ENCODE data around the gene CBY3. TPM values are rescaled to one million over a fixed set of nuclear protein-coding genes. Genes with fewer than 3 reads are reported as not detected.

Gene CBY3
- total and polyA plus RNA-seq, 2 of the 13 experiments (the other 11 are each of a cell fraction or from before 2014, with no cell fraction given): not detected

GRCh38 chr5:179680014-179680779 lies 637 bp downstream of the CBY3 start (continued):
- TF ChIP-seq REXO4 (CRISPR knock-in tag; IDR thresholded peaks at IDR 0.05; ENCODE audit: borderline replicate concordance): no peak
- TF ChIP-seq ZNF431 (CRISPR knock-in tag; IDR thresholded peaks at IDR 0.05; ENCODE audit: borderline replicate concordance, low read depth): no peak
- TF ChIP-seq, protein P1, sequence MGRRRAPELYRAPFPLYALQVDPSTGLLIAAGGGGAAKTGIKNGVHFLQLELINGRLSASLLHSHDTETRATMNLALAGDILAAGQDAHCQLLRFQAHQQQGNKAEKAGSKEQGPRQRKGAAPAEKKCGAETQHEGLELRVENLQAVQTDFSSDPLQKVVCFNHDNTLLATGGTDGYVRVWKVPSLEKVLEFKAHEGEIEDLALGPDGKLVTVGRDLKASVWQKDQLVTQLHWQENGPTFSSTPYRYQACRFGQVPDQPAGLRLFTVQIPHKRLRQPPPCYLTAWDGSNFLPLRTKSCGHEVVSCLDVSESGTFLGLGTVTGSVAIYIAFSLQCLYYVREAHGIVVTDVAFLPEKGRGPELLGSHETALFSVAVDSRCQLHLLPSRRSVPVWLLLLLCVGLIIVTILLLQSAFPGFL (CRISPR knock-in tag; IDR thresholded peaks at IDR 0.05): no peak
- TF ChIP-seq FOXA1 (IDR thresholded peaks at IDR 0.05): no peak
- TF ChIP-seq FOXA1 (CRISPR knock-in tag; IDR thresholded peaks at IDR 0.05): peak; percentile 59
- 0 out of 2 replicates have a peak, but pooled peaks have one; percentile 64 for TF ChIP-seq ZFP36L1 (CRISPR knock-in tag; IDR thresholded peaks at IDR 0.05)
- TF ChIP-seq FUBP1 (CRISPR knock-in tag; IDR thresholded peaks at IDR 0.05; ENCODE audit: borderline replicate concordance): no peak
- no peak for TF ChIP-seq NFE2L1 (CRISPR knock-in tag; IDR thresholded peaks at IDR 0.05; ENCODE audit: borderline replicate concordance)
- TF ChIP-seq XRCC5 (optimal IDR thresholded peaks at IDR 0.05; ENCODE audit: low read length): peak; percentile 60
- TF ChIP-seq SIN3B (IDR thresholded peaks at IDR 0.05; ENCODE audit: low read length): no peak
- peak; percentile 94 for TF ChIP-seq MED1 (CRISPR knock-in tag; IDR thresholded peaks at IDR 0.05)
- no peak for TF ChIP-seq ZNF484 (CRISPR knock-in tag; IDR thresholded peaks at IDR 0.05; ENCODE audit: borderline replicate concordance, low read depth)
- TF ChIP-seq, protein P2, sequence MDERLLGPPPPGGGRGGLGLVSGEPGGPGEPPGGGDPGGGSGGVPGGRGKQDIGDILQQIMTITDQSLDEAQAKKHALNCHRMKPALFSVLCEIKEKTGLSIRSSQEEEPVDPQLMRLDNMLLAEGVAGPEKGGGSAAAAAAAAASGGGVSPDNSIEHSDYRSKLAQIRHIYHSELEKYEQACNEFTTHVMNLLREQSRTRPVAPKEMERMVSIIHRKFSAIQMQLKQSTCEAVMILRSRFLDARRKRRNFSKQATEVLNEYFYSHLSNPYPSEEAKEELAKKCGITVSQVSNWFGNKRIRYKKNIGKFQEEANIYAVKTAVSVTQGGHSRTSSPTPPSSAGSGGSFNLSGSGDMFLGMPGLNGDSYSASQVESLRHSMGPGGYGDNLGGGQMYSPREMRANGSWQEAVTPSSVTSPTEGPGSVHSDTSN (CRISPR knock-in tag; IDR thresholded peaks at IDR 0.05): no peak
- no peak for TF ChIP-seq ZNF839 (CRISPR knock-in tag; IDR thresholded peaks at IDR 0.05; ENCODE audit: borderline replicate concordance)
- TF ChIP-seq, protein P3, sequence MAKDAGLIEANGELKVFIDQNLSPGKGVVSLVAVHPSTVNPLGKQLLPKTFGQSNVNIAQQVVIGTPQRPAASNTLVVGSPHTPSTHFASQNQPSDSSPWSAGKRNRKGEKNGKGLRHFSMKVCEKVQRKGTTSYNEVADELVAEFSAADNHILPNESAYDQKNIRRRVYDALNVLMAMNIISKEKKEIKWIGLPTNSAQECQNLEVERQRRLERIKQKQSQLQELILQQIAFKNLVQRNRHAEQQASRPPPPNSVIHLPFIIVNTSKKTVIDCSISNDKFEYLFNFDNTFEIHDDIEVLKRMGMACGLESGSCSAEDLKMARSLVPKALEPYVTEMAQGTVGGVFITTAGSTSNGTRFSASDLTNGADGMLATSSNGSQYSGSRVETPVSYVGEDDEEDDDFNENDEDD (CRISPR knock-in tag; IDR thresholded peaks at IDR 0.05; ENCODE audit: borderline replicate concordance): no peak; the same call in 1 of the 2 replicates
- TF ChIP-seq KLF11 (CRISPR knock-in tag; IDR thresholded peaks at IDR 0.05): no peak
- no peak for TF ChIP-seq ZNF841 (CRISPR knock-in tag; IDR thresholded peaks at IDR 0.05; ENCODE audit: borderline replicate concordance)
- TF ChIP-seq ZFP1 (CRISPR knock-in tag; IDR thresholded peaks at IDR 0.05): no peak
- TF ChIP-seq E2F1 (CRISPR knock-in tag; IDR thresholded peaks at IDR 0.05): no peak
- TF ChIP-seq ELF3 (CRISPR knock-in tag; IDR thresholded peaks at IDR 0.05): no peak; the same call in 1 of the 2 replicates
- no peak for TF ChIP-seq STAG1 (CRISPR knock-in tag; IDR thresholded peaks at IDR 0.05)
- peak; percentile 99 for TF ChIP-seq HNF4A (CRISPR knock-in tag; IDR thresholded peaks at IDR 0.05)
- TF ChIP-seq ZKSCAN8 (CRISPR knock-in tag; IDR thresholded peaks at IDR 0.05; ENCODE audit: borderline replicate concordance): peak; percentile 63; the same call in 1 of the 2 replicates
- no peak for TF ChIP-seq SIX4 (CRISPR knock-in tag; IDR thresholded peaks at IDR 0.05)
- no peak for TF ChIP-seq ZNF883 (CRISPR knock-in tag; IDR thresholded peaks at IDR 0.05; ENCODE audit: not compliant biosample characterization)
- TF ChIP-seq HDAC1 (CRISPR knock-in tag; IDR thresholded peaks at IDR 0.05): peak; percentile 82

Data from HepG2 (cell line).